IPS-18c (cell line): Measurements from ENCODE around the gene TMEM97.

Source experiments
- H3K4me3 ChIP-seq: 2 replicates; pipeline ENCODE4 v1.7.0; 2013; ENCODE audit warnings: low read depth, mild to moderate bottlenecking, low read length, moderate library complexity; ENCODE audit not compliant: insufficient read depth
- H3K9me3 ChIP-seq: one replicate; pipeline ENCODE4 v1.6.1; 2013; ENCODE audit warnings: mild to moderate bottlenecking, low read length, moderate library complexity; ENCODE audit not compliant: control insufficient read depth, insufficient read depth

TMEM97 gene

GRCh38 chr17:28345419-28346198 lies 26.6 kb downstream of the TMEM97 start:
- H3K9me3 ChIP-seq: no peaks in the 10 kb centered on the region
- H3K4me3 ChIP-seq: no peak overlapping the region

- Histone ChIP-seq H3K9me3 (no peaks in the 10 kb centered on the region), H3K4me3 (no peak overlapping the region)
Observed at GRCh38 chr17:28346199-28346580, 27.2 kb downstream of the TMEM97 start.

GRCh38 chr17:28346746-28347246 lies 27.8 kb downstream of the TMEM97 start:
- Histone ChIP-seq H3K9me3 (no peaks in the 10 kb centered on the region), H3K4me3 (no peak overlapping the region)

GRCh38 chr17:28347261-28347891 lies 28.4 kb downstream of the TMEM97 start:
- no peaks in the 10 kb centered on the region for H3K9me3 ChIP-seq
- no peak overlapping the region for H3K4me3 ChIP-seq

GRCh38 chr17:28348979-28349378 lies 30.0 kb downstream of the TMEM97 start:
- Histone ChIP-seq H3K4me3 (no peak overlapping the region), H3K9me3 (no peaks in the 10 kb centered on the region)

- no peak overlapping the region for H3K4me3 ChIP-seq
- no peaks in the 10 kb centered on the region for H3K9me3 ChIP-seq
Observed at GRCh38 chr17:28350271-28350670, 31.3 kb downstream of the TMEM97 start.

GRCh38 chr17:28357061-28357900 lies 38.3 kb downstream of the TMEM97 start, which contains the start of gene POLDIP2:
POLDIP2 (minus strand) TSS chr17:28357527; CDS start chr17:28357448, 79 bp downstream.
- Histone ChIP-seq H3K4me3 (peak within 1 kb of the TSS; percentile 99), H3K9me3 (no peaks in the 10 kb centered on the region)

GRCh38 chr17:28357901-28358197 lies 38.8 kb downstream of the TMEM97 start:
- Histone ChIP-seq H3K4me3 (peak overlapping the region; percentile 99), H3K9me3 (no peaks in the 10 kb centered on the region)

GRCh38 chr17:28363186-28363585 lies 44.2 kb downstream of the TMEM97 start:
- Histone ChIP-seq H3K9me3 (no peaks in the 10 kb centered on the region), H3K4me3 (no peak overlapping the region)

- Histone ChIP-seq H3K4me3 (no peak overlapping the region), H3K9me3 (no peaks in the 10 kb centered on the region)
Observed at GRCh38 chr17:28363776-28364650, 45.0 kb downstream of the TMEM97 start.

GRCh38 chr17:28364665-28365363 lies 45.8 kb downstream of the TMEM97 start, which contains the start of gene SEBOX:
SEBOX (minus strand) TSS chr17:28365199; CDS start chr17:28365151, 48 bp downstream.
- H3K9me3 ChIP-seq: no peaks in the 10 kb centered on the region
- no peak within 1 kb of the TSS for H3K4me3 ChIP-seq

GRCh38 chr17:28365487-28365886 lies 46.5 kb downstream of the TMEM97 start:
- Histone ChIP-seq H3K4me3 (no peak overlapping the region), H3K9me3 (no peaks in the 10 kb centered on the region)

- Histone ChIP-seq H3K9me3 (no peaks in the 10 kb centered on the region), H3K4me3 (no peak overlapping the region)
Observed at GRCh38 chr17:28366605-28367004, 47.6 kb downstream of the TMEM97 start.

- Histone ChIP-seq H3K9me3 (peaks cover 2% of the 10 kb centered on the region), H3K4me3 (no peak overlapping the region)
Observed at GRCh38 chr17:28367641-28368305, 48.8 kb downstream of the TMEM97 start.

- Histone ChIP-seq H3K4me3 (no peak overlapping the region), H3K9me3 (peaks cover 2% of the 10 kb centered on the region)
Observed at GRCh38 chr17:28368306-28368831, 49.4 kb downstream of the TMEM97 start.
